GM12873 (cell line): ENCODE results near the gene PLA2G6.

ENCODE experiments used
- TF ChIP-seq, protein P1 (sequence below): IDR thresholded peaks from 2 replicates; pipeline ENCODE4 v1.5.1; 2012; ENCODE audit warnings: low read depth, mild to moderate bottlenecking, moderate library complexity, low read length, control low read depth; ENCODE audit not compliant: insufficient read depth; ENCODE audit errors: missing control alignments

PLA2G6 gene

DNA sequence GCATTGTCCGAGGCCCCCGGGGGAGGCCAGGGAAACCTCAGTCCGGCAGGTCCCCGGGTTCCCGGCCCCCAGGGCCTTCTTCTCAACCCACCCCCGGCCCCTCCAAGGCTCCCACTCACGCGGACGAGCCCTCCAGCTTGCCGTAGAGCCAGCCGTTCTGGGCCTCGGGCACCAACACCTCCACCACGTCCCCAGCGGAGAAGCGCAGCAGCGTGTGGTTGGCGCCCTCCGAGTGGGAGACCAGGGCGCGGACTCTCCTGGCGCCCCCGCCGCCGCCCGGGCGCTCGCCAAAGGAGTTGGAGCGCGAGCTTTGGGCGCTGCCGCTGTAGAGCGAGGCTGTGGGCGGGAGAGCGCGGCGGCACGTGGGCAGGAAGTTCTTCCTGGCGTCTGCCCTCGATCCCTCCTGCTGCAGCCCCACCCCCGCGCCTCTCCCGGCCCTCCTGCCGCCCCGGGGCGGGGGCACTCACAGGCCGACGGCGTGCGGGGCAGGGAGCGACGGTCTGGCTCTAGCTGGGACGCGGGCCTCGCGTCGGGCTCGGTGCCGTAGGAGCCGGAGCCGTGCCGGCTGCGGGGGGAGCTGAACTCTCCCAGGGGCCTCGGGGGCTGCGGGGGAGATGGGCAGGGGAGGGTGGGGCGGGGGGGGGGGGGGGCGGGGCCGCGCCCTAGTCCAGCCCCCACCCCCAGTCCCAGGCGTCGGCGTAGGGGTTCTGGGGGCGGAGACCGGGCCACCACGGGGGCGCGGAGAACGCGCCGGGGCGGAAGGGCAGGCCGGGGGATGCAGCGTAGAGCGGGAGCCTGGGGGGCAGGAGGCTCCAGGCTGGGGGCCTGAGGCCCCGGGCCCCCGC, 92.8 kb downstream of the PLA2G6 start:
- TF ChIP-seq, protein P1, sequence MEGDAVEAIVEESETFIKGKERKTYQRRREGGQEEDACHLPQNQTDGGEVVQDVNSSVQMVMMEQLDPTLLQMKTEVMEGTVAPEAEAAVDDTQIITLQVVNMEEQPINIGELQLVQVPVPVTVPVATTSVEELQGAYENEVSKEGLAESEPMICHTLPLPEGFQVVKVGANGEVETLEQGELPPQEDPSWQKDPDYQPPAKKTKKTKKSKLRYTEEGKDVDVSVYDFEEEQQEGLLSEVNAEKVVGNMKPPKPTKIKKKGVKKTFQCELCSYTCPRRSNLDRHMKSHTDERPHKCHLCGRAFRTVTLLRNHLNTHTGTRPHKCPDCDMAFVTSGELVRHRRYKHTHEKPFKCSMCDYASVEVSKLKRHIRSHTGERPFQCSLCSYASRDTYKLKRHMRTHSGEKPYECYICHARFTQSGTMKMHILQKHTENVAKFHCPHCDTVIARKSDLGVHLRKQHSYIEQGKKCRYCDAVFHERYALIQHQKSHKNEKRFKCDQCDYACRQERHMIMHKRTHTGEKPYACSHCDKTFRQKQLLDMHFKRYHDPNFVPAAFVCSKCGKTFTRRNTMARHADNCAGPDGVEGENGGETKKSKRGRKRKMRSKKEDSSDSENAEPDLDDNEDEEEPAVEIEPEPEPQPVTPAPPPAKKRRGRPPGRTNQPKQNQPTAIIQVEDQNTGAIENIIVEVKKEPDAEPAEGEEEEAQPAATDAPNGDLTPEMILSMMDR = no peak

DNA sequence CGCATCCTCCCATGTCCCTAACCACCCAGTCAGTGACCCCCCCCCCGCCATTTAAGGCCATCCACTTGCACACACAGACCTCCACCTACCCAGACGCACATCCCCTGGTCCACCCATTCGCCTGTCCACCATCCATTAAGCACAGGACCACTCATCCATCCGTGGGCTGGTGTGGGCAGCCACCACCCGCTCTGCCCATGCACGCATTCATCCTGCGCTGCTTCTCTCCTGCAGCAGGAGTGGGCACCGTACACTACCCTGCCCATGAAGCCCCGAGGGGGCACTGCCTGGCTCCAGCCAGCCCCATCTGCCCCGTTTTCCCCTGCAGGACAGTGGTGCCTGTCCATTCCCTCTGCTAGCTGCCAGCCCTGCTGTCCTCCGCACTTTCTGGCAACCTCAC, 93.8 kb downstream of the PLA2G6 start:
- TF ChIP-seq, protein P1 = no peak

DNA sequence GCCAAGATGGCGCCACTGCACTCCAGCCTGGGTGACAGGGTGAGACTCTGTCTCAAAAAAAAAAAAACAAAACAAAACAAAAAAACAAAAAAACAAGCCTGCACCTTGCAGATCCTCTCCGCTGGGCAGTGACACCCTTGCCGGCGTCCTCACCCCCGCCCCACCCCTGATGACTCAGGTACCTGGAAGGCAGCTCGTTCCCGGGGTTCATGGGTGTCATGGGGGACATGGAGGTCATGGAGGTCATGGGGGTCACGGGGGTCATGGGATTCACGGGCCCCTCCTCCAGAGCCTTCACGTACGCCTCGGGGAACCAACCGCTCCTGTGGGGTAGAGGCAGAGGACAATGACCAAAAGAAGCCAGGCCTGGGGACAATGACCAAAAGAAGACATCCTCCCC, 94.7 kb downstream of the PLA2G6 start:
- TF ChIP-seq, protein P1 = no peak

DNA sequence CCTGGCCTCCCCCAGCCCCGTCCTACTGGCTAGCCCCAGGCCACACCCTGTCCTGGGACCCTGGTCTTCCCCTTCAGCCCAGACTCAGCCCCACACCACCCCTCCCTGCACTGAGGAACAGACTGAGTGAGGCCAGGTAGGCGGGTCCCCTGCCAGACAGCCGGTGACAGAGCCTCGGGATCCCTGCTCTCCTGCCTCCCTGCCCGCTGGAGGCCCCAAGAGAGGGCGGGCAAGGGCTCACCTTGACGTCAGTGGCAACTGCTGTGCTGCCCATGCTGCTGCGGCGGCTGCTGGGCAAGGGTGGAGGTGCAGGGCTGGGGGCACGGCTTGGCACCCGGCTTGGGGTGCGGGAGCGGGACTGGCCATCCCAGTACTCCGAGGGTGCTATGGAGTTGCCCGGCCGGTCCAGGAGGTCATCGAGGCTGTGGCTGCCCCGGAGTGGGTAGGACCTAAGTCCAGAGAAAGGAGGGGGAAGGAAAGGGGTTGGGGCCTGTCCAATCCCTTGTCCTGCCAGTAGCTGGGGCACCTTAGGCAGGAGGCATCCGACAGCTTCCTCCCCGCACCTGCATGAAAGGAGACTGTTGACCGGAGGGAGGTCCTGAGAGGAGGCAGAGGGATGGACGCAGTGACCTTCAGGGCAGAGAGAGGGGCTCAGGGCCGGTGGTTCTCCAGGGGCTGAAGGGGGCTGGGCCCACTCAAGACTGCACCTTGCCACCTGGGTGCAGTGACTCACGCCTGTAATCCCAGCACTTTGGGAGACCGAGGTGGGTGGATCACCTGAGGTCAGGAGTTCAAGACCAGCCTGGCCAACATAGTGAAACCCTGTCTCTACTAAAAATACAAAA, 95.4 kb downstream of the PLA2G6 start:
- TF ChIP-seq, protein P1 = no peak

DNA sequence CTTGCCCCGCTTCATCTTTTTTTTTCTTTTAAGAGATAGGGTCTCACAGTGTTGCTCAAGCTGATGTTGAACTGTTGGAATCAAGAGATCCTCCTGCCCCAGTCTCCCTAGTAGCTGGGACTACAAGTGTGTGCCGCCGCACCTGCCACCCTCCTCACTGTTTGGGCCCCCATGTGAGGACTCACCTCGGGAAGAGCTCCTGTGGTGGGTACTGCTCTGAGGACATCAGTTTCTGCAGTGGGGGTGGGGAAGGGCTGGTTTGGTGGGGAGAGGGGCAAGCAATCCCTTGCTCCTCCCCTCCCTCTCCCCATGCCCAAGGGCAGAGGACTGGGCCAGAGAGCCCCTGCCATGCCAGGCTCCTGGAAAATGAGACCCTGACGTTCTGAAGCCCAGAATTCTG, 96.1 kb downstream of the PLA2G6 start:
- TF ChIP-seq, protein P1 = no peak

DNA sequence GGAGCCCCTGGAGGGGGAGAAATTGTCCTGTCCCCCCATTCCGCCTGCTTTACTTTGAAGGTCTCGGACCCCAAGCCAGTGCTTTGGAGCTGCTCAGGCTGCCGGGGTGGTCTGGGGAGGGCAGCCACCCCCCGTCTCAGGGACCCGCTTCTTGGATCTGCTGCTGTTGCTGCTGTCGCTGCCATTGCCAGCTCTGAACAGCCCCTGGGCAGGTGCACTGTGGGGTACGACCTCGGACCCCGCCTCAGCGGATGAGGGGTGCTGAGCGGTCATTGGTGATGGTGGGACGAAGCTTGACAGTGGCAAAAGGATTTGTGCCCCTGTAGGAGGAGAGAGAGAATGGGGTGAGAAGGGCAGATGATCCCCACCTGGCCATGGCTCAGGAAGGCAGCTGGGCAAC, 96.6 kb downstream of the PLA2G6 start:
- TF ChIP-seq, protein P1 = no peak
